Activated T-helper 1 cell treated with anti-CD3 and anti-CD28 coated beads, Interleukin-2, amount 50 U/mL, for 16 hours (primary cell): ENCODE measurements around the gene GTF2H2C_2.
"Not testable (repeated sequence)": the region's sequence is repeated elsewhere in the genome, so short reads cannot be mapped to it uniquely, and the experiment has no call there.

Experiments
- DNase-seq, 2 donors: peaks; one replicate each; pipeline ENCODE4 v3.0.0-alpha.2; 2020; ENCODE audit warnings: low read depth in 1 of 2, low spot score in 1 of 2

Gene GTF2H2C_2

GRCh38 chr5:70415117-70415516 lies at the start of gene GTF2H2C_2:
GTF2H2C_2 (plus strand) TSS chr5:70415368.
- DNase-seq, result not testable (repeated sequence)

GRCh38 chr5:70400984-70401686 lies 14.0 kb upstream of the GTF2H2C_2 start:
- peak in 1 of 2 donors; percentile 4 for DNase-seq

DNA sequence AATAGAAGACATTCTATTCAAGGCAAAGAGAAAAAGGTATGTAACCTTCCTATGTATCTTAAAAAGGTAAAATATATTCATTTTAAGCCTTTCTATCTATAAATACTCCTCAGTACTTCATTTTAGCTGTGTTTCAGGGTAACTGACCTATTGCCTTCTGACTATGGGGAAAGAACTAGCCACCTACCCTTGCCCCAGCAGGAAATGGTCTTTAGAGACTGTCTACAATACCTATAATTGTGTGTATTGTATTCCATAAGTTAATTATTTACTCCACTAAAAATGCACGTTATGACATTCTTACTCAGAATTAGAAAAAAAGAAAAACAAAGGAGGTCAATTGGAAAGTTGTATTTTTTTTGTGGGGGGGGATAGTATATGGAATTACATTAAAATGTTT lies 6.2 kb downstream of the GTF2H2C_2 start:
- DNase-seq, result not testable (repeated sequence)

DNA sequence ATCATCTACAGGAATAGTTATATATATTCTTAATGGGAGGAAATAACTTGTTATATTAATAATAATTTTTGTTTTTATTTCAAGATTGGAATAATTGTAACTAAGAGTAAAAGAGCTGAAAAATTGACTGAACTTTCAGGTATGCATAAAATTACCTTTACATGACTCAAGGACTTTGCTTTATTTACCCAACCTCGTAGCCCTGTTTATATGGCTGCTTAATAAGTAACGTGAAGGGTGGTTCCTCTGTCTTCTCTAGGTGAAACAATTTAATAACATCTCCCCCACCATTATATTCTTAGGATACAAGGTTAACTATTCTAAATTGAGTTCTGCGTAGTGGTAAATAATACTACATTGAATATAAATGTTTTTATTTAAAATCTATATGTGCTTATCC lies 8.0 kb downstream of the GTF2H2C_2 start:
- not testable (repeated sequence) for DNase-seq

DNA sequence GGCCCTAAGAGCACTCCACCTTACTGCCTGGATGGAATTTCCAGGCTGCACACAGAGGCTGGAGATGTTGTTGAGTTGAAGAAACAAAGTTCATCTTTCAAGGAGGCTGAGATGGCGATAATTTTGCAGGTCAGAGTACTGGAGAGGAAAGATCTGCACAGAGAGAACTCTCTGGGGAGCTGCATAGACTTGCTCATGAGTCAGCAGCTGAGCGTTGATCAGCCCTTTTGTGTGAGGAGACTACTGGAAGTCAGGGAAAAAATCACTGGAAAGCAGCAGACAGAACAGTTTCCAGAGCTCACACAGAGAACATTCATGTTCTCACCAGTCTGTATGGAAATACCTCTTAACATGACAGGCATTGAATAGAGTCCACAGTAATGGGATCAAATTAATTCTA lies 23.4 kb downstream of the GTF2H2C_2 start:
- DNase-seq, result not testable (repeated sequence)

DNA sequence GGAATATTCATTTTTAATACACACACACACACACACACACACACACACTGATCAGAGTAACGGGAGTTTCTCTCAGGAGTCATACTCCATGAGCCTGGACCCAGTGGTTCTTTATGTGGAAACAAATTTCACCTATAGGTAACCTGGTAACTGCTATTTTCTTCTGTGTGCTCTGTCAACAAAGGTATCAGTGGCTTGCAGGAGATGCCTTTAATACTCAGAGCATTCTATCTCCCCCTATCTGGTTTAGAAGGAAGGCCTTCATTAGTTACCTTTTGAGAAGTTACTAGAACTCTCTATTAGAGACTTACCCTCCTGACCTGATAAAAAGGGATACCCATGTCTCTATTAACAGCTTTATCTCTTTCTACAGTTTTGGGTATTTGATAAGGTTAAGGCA lies 34.4 kb downstream of the GTF2H2C_2 start:
- not testable (repeated sequence) for DNase-seq

GRCh38 chr5:70451249-70451984 lies 36.2 kb downstream of the GTF2H2C_2 start:
- DNase-seq, result not testable (repeated sequence)

DNA sequence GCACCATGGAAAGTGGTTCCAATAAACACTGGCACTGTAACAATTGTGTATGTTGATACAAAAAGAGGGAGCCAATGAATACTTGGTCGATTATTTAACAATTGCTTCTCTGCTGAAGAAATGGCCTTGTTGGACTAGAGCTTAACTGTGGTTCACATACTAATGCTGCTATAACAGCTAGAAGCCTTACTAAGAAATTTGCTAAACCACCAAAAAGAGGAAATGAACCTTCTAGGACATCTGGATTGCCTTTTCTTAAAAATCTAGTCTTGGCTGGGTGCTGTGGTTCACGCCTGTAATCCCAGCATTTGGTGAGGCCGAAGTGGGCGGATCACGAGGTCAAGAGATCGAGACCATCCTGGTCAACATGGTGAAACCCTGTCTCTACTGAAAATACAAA lies 41.9 kb downstream of the GTF2H2C_2 start:
- not testable (repeated sequence) for DNase-seq

- not testable (repeated sequence) for DNase-seq
Observed at GRCh38 chr5:70459188-70459587, 44.0 kb downstream of the GTF2H2C_2 start.

GRCh38 chr5:70461984-70462383 lies 46.8 kb downstream of the GTF2H2C_2 start:
- not testable (repeated sequence) for DNase-seq

DNA sequence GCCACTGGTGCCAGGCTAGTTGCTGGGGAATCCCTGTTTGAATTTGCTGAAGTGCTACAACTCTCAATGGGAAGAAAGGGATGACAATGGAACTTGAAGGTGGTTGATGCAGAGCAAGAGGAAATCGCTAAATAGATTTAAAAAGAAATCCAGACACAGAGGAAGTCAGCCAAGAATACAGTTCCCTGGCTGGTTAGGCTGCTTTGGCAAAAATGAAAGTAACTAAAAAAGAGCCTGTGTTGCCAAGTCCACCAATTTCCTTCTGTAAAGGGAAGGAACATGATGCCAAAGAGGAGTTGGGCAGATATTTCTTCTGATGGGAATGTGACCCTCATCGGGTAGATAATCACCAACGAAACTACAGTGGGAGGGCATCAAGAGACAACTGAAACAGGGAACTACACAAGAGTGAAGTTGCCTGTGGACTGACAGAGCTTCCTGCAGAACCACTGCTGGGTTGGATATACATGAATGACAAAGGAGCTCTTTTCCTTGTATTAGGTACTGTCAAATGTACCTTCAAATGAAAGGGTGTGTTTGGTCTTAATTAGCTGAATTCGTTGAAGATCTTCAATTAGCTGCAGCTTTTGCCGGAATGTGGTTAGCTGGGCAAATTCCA lies 49.0 kb downstream of the GTF2H2C_2 start:
- not testable (repeated sequence) for DNase-seq

DNA sequence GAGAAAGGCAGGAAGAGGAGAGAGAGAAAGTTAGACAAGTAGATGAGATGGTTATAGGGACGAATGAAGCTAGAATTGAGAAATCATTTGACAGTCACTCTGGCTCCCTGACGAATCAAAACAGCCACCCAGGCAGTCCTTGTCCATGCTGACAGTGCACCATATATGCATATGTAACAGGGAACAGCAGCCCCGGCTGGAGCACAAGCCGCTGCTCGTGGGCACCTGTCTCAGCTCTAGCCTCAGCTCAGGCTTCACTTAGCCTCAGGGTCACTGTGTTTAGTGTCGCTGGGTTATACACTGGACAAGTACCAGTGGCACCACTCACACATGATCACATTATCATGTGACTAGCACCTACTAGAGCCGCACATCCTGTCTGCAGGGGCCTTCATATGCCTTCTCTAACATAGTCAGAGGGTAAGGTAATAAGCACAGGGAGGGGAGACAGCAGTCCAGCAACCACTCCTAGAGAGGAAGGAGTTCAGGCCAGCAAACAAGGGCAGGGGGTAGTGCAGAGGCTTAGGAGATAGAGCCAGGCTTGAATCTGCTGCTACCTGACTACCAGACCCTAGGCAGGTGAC lies 54.9 kb downstream of the GTF2H2C_2 start:
- DNase-seq, result not testable (repeated sequence)
